ENCODE data around the gene CPNE6.

Gene CPNE6

DNA sequence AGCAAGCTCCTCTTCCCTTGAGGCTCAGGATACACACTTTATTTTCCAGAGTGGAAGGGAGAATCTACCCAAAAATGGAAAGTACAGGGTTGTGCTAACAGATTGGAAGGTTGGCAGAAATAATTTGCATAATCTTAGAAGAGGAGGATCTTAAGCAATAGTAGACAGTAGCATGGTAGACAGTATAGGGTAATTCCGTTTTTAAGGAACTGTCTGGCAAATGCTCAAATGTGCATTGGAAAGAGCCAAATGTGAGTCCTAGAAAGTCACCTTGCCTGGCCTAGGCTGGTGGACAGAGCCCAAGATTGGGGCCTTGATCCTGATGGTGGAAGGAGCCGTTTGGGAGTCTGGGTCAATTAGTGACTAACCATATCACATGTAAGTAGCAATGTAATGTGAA is 32.7 kb upstream of the CPNE6 start:
- Histone ChIP-seq H3K4me1 (ENCODE audit: control insufficient read depth, insufficient read depth, low read length) (no peaks in the 10 kb centered on the region), H3K27ac (ENCODE audit: extremely low read depth, low read depth, low read length) (no peak overlapping the region), H3K36me3 (ENCODE audit: control insufficient read depth in 2 of 2, insufficient read depth in 1 of 2, low read length in 2 of 2) (no peaks in the 10 kb centered on the region), H3K9me3 (ENCODE audit: control insufficient read depth, insufficient read depth, low read depth, low read length) (no peaks in the 10 kb centered on the region), H3K4me3 (ENCODE audit: low read depth, low read length) (no peak overlapping the region)
- ChIA-PET CTCF (interaction anchor here (0.6 to 1.1 kb wide), 3 partner anchors 36 to 767 kb away, joined by 3 to 4 read pairs (median 3); partner anchors contain the start of gene IRF9), POLR2A (no interaction called here)
- TF ChIP-seq, protein P1, sequence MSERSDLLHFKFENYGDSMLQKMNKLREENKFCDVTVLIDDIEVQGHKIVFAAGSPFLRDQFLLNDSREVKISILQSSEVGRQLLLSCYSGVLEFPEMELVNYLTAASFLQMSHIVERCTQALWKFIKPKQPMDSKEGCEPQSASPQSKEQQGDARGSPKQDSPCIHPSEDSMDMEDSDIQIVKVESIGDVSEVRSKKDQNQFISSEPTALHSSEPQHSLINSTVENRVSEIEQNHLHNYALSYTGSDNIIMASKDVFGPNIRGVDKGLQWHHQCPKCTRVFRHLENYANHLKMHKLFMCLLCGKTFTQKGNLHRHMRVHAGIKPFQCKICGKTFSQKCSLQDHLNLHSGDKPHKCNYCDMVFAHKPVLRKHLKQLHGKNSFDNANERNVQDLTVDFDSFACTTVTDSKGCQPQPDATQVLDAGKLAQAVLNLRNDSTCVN (tag by site-specific recombination; optimal IDR thresholded peaks at IDR 0.05) = no peak
- TF ChIP-seq KLF1 (tag by site-specific recombination; IDR thresholded peaks at IDR 0.05) = no peak
- TF ChIP-seq ZNF571 (tag by site-specific recombination; IDR thresholded peaks at IDR 0.05) = no peak
- TF ChIP-seq ZNF521 (tag by site-specific recombination; IDR thresholded peaks at IDR 0.05) = no peak
- TF ChIP-seq ZNF138 (tag by site-specific recombination; IDR thresholded peaks at IDR 0.05; ENCODE audit: borderline replicate concordance) = no peak
- TF ChIP-seq ZNF76 (tag by site-specific recombination; IDR thresholded peaks at IDR 0.05; ENCODE audit: borderline replicate concordance, low read depth) = no peak
- TF ChIP-seq ZFP3 (tag by site-specific recombination; IDR thresholded peaks at IDR 0.05; ENCODE audit: low read depth) = no peak
- no peak for TF ChIP-seq ZNF776 (tag by site-specific recombination; IDR thresholded peaks at IDR 0.05; ENCODE audit: borderline replicate concordance)
- no peak for TF ChIP-seq ZNF175 (tag by site-specific recombination; IDR thresholded peaks at IDR 0.05)
- TF ChIP-seq SALL2 (tag by site-specific recombination; IDR thresholded peaks at IDR 0.05; ENCODE audit: borderline replicate concordance) = no peak
- TF ChIP-seq, protein P2, sequence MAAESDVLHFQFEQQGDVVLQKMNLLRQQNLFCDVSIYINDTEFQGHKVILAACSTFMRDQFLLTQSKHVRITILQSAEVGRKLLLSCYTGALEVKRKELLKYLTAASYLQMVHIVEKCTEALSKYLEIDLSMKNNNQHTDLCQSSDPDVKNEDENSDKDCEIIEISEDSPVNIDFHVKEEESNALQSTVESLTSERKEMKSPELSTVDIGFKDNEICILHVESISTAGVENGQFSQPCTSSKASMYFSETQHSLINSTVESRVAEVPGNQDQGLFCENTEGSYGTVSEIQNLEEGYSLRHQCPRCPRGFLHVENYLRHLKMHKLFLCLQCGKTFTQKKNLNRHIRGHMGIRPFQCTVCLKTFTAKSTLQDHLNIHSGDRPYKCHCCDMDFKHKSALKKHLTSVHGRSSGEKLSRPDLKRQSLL (tag by site-specific recombination; IDR thresholded peaks at IDR 0.05) = no peak
- TF ChIP-seq ZNF426 (tag by site-specific recombination; IDR thresholded peaks at IDR 0.05) = no peak
- TF ChIP-seq TRIM28 (IDR thresholded peaks at IDR 0.05; ENCODE audit: borderline replicate concordance, low read length) = no peak
- no peak for TF ChIP-seq ZIC2 (tag by site-specific recombination; IDR thresholded peaks at IDR 0.05)
- TF ChIP-seq ZNF707 (tag by site-specific recombination; IDR thresholded peaks at IDR 0.05) = no peak
- TF ChIP-seq, protein P3, sequence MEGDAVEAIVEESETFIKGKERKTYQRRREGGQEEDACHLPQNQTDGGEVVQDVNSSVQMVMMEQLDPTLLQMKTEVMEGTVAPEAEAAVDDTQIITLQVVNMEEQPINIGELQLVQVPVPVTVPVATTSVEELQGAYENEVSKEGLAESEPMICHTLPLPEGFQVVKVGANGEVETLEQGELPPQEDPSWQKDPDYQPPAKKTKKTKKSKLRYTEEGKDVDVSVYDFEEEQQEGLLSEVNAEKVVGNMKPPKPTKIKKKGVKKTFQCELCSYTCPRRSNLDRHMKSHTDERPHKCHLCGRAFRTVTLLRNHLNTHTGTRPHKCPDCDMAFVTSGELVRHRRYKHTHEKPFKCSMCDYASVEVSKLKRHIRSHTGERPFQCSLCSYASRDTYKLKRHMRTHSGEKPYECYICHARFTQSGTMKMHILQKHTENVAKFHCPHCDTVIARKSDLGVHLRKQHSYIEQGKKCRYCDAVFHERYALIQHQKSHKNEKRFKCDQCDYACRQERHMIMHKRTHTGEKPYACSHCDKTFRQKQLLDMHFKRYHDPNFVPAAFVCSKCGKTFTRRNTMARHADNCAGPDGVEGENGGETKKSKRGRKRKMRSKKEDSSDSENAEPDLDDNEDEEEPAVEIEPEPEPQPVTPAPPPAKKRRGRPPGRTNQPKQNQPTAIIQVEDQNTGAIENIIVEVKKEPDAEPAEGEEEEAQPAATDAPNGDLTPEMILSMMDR (tag by site-specific recombination; IDR thresholded peaks at IDR 0.05) = no peak

DNA sequence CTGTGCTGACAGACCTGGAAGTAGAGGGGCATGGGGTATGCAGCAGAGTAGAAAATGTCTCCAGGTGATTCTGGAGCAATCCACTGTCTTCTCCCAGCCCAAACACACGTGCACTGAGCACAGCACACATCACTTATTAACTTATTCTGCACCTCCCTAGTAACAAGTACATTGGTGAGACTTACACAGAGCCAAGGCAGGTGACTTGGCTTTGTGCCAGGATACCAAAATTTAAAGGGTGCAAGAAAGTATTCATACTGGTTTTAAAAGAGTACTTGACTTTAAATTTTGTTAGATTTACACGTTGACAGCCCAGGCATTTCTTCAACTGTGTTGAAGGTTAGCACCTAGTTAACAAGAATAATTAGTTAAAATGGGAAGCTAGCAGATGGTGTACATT is 30.7 kb upstream of the CPNE6 start:
- CTCF ChIA-PET = no interaction called here
- H3K36me3 ChIP-seq (ENCODE audit: control insufficient read depth in 2 of 2, insufficient read depth in 1 of 2, low read length in 2 of 2) = no peaks in the 10 kb centered on the region
- H3K4me3 ChIP-seq (ENCODE audit: low read depth, low read length) = no peak overlapping the region
- no peaks in the 10 kb centered on the region for H3K9me3 ChIP-seq (ENCODE audit: control insufficient read depth, insufficient read depth, low read depth, low read length)
- POLR2A ChIA-PET = no interaction called here
- no peaks in the 10 kb centered on the region for H3K4me1 ChIP-seq (ENCODE audit: control insufficient read depth, insufficient read depth, low read length)
- H3K27ac ChIP-seq (ENCODE audit: extremely low read depth, low read depth, low read length) = no peak overlapping the region
- no peak for TF ChIP-seq SP3 (tag by site-specific recombination; IDR thresholded peaks at IDR 0.05)
- TF ChIP-seq ZNF112 (tag by site-specific recombination; IDR thresholded peaks at IDR 0.05) = no peak
- TF ChIP-seq ZNF654 (tag by site-specific recombination; IDR thresholded peaks at IDR 0.05; ENCODE audit: low read depth) = no peak
- TF ChIP-seq ZNF274 (IDR thresholded peaks at IDR 0.05; ENCODE audit: low read length) = no peak
- no peak for TF ChIP-seq ZNF274 (tag by site-specific recombination; IDR thresholded peaks at IDR 0.05; ENCODE audit: borderline replicate concordance)
- TF ChIP-seq ZNF530 (tag by site-specific recombination; IDR thresholded peaks at IDR 0.05; ENCODE audit: low read depth) = no peak
- TF ChIP-seq, protein P4, sequence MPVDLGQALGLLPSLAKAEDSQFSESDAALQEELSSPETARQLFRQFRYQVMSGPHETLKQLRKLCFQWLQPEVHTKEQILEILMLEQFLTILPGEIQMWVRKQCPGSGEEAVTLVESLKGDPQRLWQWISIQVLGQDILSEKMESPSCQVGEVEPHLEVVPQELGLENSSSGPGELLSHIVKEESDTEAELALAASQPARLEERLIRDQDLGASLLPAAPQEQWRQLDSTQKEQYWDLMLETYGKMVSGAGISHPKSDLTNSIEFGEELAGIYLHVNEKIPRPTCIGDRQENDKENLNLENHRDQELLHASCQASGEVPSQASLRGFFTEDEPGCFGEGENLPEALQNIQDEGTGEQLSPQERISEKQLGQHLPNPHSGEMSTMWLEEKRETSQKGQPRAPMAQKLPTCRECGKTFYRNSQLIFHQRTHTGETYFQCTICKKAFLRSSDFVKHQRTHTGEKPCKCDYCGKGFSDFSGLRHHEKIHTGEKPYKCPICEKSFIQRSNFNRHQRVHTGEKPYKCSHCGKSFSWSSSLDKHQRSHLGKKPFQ (tag by site-specific recombination; IDR thresholded peaks at IDR 0.05) = no peak
- TF ChIP-seq ELK4 (IDR thresholded peaks at IDR 0.05; ENCODE audit: borderline replicate concordance, low read depth, low read length) = no peak
- no peak for TF ChIP-seq ZNF426 (tag by site-specific recombination; IDR thresholded peaks at IDR 0.05)

Data from HEK293 (cell line).